ENCODE data around the gene SVEP1. TPM values are rescaled to one million over a fixed set of nuclear protein-coding genes. Genes with fewer than 3 reads are reported as not detected.

Gene SVEP1
- total and polyA plus RNA-seq, 4 donors = 3.3 to 38.9 (median 19.6) TPM

DNA sequence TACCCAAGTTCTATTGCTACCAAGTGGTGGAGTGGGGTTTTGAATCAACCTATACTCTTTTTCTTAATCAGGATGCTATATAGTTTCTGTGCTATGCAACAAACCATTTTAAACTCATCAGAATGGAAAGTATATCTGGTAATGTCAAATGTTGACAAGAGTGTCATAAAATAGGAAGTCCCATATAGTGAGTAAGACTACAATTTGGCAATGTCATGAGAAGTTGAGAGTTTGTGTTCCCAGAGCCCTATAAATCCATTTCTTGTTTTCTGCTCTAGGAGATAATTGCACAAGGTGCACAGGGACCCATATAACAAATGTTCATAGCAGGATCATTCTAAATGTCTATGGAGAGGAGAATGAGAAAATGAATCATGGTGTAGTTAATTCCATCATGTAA lies 132.1 kb downstream of the SVEP1 start:
- Histone ChIP-seq H3K27me3 (ENCODE audit: control insufficient read depth in 3 of 3, insufficient read depth in 3 of 3, low read length in 2 of 3) (no peaks in the 10 kb centered on the region), H3K4me1 (ENCODE audit: control insufficient read depth in 5 of 5, insufficient read depth in 5 of 5, low read length in 5 of 5) (peaks cover 0 to 9% (median 0%) of the 10 kb centered on the region in 5 donors), H3K27ac (ENCODE audit: low read depth in 1 of 2, low read length in 1 of 2) (no peak overlapping the region), H3K9me3 (ENCODE audit: control insufficient read depth in 4 of 4, insufficient read depth in 3 of 4, low read length in 3 of 4) (peaks cover 0 to 8% (median 0%) of the 10 kb centered on the region in 4 donors), H3K36me3 (ENCODE audit: control insufficient read depth in 4 of 4, insufficient read depth in 4 of 4, low read length in 4 of 4) (peaks cover 0 to 30% (median 8%) of the 10 kb centered on the region in 4 donors), H3K4me3 (no peak overlapping the region), H3K9ac (ENCODE audit: insufficient read depth in 1 of 2, low read length in 2 of 2) (no peak overlapping the region)
- no peak for DNase-seq
- ATAC-seq (ENCODE audit: insufficient read depth, low FRiP score) = no peak
- TF ChIP-seq, protein P1, sequence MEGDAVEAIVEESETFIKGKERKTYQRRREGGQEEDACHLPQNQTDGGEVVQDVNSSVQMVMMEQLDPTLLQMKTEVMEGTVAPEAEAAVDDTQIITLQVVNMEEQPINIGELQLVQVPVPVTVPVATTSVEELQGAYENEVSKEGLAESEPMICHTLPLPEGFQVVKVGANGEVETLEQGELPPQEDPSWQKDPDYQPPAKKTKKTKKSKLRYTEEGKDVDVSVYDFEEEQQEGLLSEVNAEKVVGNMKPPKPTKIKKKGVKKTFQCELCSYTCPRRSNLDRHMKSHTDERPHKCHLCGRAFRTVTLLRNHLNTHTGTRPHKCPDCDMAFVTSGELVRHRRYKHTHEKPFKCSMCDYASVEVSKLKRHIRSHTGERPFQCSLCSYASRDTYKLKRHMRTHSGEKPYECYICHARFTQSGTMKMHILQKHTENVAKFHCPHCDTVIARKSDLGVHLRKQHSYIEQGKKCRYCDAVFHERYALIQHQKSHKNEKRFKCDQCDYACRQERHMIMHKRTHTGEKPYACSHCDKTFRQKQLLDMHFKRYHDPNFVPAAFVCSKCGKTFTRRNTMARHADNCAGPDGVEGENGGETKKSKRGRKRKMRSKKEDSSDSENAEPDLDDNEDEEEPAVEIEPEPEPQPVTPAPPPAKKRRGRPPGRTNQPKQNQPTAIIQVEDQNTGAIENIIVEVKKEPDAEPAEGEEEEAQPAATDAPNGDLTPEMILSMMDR (IDR thresholded peaks at IDR 0.05; ENCODE audit: control extremely low read depth, extremely low read depth) = no peak

DNA sequence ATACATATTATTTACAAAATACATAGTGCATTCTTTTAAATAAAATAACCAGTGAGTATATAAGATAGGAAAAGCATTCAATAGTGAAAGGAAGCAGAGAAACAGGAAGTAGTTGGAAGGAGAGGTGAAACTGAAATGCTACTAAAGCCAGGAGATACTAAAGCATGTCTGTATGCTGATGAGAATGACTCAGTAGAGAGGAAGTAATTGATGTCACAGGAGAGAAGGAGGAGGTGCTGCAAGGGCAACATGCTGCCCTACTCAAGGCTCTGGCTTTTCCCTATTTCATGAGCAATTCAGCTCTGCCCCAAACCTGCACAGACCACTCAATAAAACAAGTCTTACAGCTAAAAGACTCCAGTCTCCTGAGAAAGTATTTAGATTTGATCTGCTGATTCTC lies 133.4 kb downstream of the SVEP1 start:
- peaks cover 0 to 35% (median 8%) of the 10 kb centered on the region in 4 donors for H3K36me3 ChIP-seq (ENCODE audit: control insufficient read depth in 4 of 4, insufficient read depth in 4 of 4, low read length in 4 of 4)
- H3K4me1 ChIP-seq (ENCODE audit: control insufficient read depth in 5 of 5, insufficient read depth in 5 of 5, low read length in 5 of 5) = peaks cover 0 to 9% (median 0%) of the 10 kb centered on the region in 5 donors
- DNase-seq (no peak), ATAC-seq (ENCODE audit: insufficient read depth, low FRiP score) (no peak)
- no peak overlapping the region for H3K4me3 ChIP-seq
- H3K9me3 ChIP-seq (ENCODE audit: control insufficient read depth in 4 of 4, insufficient read depth in 3 of 4, low read length in 3 of 4) = peaks cover 0 to 8% (median 0%) of the 10 kb centered on the region in 4 donors
- no peak overlapping the region for H3K27ac ChIP-seq (ENCODE audit: low read depth in 1 of 2, low read length in 1 of 2)
- no peaks in the 10 kb centered on the region for H3K27me3 ChIP-seq (ENCODE audit: control insufficient read depth in 3 of 3, insufficient read depth in 3 of 3, low read length in 2 of 3)
- no peak overlapping the region for H3K9ac ChIP-seq (ENCODE audit: insufficient read depth in 1 of 2, low read length in 2 of 2)
- TF ChIP-seq, protein P1 (IDR thresholded peaks at IDR 0.05; ENCODE audit: control extremely low read depth, extremely low read depth) = no peak

DNA sequence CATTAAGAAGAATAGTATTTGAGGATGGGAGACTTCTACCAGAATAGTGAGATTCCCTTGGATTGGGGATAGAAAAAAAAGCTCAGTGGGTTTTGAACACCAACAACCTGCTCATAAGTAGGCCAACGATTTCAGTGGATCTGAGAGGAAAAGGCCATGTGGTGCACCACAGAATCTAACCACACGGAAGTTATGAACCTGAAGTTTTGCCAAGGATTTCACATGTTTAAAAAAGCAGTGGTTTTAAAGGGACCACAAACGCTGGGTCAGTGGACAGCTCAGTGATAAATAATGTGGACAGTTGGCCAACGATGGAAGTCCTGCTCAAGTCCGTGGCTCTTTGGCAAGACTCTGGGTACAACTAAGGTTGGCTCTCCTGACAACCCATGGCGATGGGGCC lies 134.6 kb downstream of the SVEP1 start:
- peaks cover 0 to 8% (median 0%) of the 10 kb centered on the region in 4 donors for H3K9me3 ChIP-seq (ENCODE audit: control insufficient read depth in 4 of 4, insufficient read depth in 3 of 4, low read length in 3 of 4)
- WGBS, 2 donors = 66 to 71% methylated on average over 6 of the region's 6 CpGs
- ATAC-seq (ENCODE audit: insufficient read depth, low FRiP score) (no peak), DNase-seq (no peak)
- no peak overlapping the region for H3K4me3 ChIP-seq
- no peak overlapping the region for H3K9ac ChIP-seq (ENCODE audit: insufficient read depth in 1 of 2, low read length in 2 of 2)
- peaks cover 0 to 9% (median 0%) of the 10 kb centered on the region in 5 donors for H3K4me1 ChIP-seq (ENCODE audit: control insufficient read depth in 5 of 5, insufficient read depth in 5 of 5, low read length in 5 of 5)
- no peaks in the 10 kb centered on the region for H3K27me3 ChIP-seq (ENCODE audit: control insufficient read depth in 3 of 3, insufficient read depth in 3 of 3, low read length in 2 of 3)
- TF ChIP-seq, protein P1 (IDR thresholded peaks at IDR 0.05; ENCODE audit: control extremely low read depth, extremely low read depth) = no peak
- peaks cover 0 to 41% (median 8%) of the 10 kb centered on the region in 4 donors for H3K36me3 ChIP-seq (ENCODE audit: control insufficient read depth in 4 of 4, insufficient read depth in 4 of 4, low read length in 4 of 4)
- no peak overlapping the region for H3K27ac ChIP-seq (ENCODE audit: low read depth in 1 of 2, low read length in 1 of 2)

DNA sequence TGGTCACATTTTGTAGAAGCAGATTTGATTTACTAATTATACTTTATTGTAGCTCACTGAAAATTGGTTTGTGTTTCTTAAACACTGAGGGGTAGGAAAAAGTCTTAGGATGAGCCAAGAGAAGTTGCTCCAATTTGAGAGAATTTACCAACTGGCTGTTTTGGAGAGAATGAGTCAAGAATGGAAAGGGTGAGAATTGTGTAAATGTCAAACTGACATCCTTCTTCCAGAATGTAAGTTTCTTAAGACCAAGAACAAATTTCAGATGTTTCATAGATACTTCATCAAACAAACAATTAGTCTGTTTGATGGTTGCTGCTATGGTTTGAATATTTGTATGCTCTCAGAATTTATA lies 135.7 kb downstream of the SVEP1 start:
- peaks cover 0 to 41% (median 8%) of the 10 kb centered on the region in 4 donors for H3K36me3 ChIP-seq (ENCODE audit: control insufficient read depth in 4 of 4, insufficient read depth in 4 of 4, low read length in 4 of 4)
- H3K27me3 ChIP-seq (ENCODE audit: control insufficient read depth in 3 of 3, insufficient read depth in 3 of 3, low read length in 2 of 3) = no peaks in the 10 kb centered on the region
- H3K27ac ChIP-seq (ENCODE audit: low read depth in 1 of 2, low read length in 1 of 2) = no peak overlapping the region
- ATAC-seq (ENCODE audit: insufficient read depth, low FRiP score) (no peak), DNase-seq (no peak)
- TF ChIP-seq, protein P1 (IDR thresholded peaks at IDR 0.05; ENCODE audit: control extremely low read depth, extremely low read depth) = no peak
- no peak overlapping the region for H3K4me3 ChIP-seq
- peaks cover 0 to 8% (median 0%) of the 10 kb centered on the region in 4 donors for H3K9me3 ChIP-seq (ENCODE audit: control insufficient read depth in 4 of 4, insufficient read depth in 3 of 4, low read length in 3 of 4)
- H3K9ac ChIP-seq (ENCODE audit: insufficient read depth in 1 of 2, low read length in 2 of 2) = no peak overlapping the region
- H3K4me1 ChIP-seq (ENCODE audit: control insufficient read depth in 5 of 5, insufficient read depth in 5 of 5, low read length in 5 of 5) = peaks cover 0 to 9% (median 0%) of the 10 kb centered on the region in 5 donors

All from lung (tissue), 12 donors.